NOMO-1 treated with dmso at 0.1 percent for 144 hours (cell line): ENCODE data around the gene MSH5.
"Not testable (repeated sequence)": the region's sequence is repeated elsewhere in the genome, so short reads cannot be mapped to it uniquely, and the experiment has no call there.

ENCODE experiments used
- DNase-seq: peaks from one replicate; lab custom pipeline; 2025; ENCODE audit not compliant: unreplicated experiment; lab: John Stamatoyannopoulos, UW

MSH5 gene

DNA sequence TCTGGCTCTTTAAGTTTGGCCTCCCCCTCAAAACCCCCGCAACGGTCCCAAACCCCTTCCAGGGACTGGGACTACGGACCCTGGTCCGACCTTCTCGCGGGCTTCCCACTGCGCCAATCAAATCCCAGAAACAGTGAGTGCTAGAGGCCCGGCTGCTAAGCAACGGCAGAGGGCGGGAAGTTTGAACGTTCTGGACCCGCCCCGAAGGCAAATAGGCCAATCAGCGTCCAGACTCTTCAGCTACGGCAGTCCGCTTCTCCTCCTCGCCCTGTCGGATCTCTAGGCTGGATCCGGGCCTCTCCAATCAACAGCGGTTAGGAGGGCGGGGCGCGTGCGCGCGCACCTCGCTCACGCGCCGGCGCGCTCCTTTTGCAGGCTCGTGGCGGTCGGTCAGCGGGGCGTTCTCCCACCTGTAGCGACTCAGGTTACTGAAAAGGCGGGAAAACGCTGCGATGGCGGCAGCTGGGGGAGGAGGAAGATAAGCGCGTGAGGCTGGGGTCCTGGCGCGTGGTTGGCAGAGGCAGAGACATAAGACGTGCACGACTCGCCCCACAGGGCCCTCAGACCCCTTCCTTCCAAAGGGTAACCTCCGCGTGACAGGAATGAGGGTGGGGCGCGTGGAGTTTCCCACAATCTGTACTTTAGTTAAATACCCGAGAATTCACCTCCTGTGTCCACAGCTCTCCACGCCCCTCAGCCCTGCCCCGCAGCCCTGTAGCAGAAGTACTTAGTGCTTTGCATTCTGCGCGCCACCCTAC, at the start of gene MSH5:
Gene MSH5 (plus strand): TSS at position 367 of the 758 bp plus-strand sequence. CDS start 462 bp downstream, outside the sequence.
- DNase-seq = peak; percentile 99

DNA sequence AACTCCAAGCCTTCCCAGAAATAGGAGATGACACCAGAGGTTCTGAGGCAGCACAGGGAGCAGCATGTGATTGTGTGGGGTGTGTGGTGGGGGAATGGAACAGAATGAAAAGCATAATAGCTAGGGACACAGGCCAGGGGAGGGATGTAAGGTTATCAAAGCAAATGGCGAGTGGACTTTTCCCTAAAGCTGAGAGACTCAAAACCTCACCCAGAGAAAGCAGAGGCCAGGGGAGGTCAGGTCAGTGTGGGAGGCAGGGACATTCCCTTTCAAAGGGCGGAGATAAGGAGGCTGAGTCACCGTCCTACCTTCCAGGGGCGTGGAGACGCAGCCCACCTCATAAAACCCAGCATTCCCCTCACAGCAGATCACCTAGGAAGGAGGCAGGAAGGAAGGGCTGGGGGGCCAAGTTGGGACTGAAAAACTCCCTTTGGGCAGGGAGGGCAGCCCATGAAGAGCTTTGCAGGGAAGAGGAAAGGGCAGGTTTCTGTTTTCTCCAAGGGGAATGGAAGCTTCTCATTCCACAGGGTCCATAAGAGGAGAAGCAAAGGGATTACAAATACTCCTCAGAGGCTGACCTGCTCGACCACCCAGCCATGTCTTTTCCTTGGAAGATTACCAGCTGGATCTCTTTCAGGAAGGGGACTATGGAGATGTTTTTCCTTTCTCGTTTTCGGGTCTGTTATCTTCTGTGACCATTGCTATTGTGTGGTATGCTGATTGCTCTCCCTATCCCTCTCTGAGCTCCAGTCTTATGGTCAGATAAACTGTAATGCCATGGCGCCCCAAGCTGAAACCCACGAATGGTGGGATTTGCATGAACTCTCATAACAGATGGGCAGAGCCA, 49.4 kb upstream of the MSH5 start:
- DNase-seq = no peak

DNA sequence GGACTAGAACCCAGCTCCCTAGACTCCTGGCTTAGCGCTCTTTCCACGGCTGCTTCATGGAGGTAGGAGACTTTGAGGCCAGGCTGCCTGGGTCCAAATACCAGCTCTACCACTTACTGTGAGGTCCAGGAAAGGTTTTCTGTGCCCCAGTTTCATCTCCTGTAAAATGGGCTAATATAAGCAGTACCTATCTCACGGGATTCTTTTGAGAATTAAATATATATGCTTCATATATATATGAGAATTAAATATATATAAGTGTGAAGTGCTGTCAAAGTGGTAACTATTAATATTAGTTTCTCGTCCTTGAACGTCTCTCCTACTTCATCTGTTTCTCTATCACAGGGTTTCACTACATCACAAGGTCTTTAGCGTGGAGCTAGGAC, 48.7 kb upstream of the MSH5 start:
- no peak for DNase-seq

DNA sequence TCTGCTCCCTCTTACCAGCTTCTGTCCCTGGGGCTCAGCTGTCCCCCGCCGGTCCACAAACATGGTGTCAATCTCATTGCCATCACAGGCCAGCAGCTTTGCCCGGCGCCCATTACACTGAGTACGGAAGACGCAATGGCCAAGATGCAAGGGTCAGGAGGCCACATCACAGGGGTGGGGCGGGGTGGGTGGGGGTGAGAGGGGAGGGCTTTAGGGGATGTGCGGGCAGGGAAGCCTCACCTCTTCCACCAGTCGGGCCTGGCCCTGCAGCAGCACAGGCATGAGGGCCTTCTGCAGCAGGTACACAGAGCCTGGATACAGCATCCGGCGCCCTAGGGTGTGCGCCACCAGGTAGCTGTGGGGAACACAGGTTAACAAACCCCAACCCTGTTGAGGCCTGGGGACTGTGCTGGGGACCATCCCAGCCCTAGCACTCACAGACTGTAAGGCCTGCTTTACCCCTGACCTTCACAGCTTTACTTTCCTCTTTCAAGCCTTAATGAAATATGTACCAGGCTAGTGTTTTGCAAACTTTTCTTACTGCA, 48.2 kb upstream of the MSH5 start:
- DNase-seq = no peak

DNA sequence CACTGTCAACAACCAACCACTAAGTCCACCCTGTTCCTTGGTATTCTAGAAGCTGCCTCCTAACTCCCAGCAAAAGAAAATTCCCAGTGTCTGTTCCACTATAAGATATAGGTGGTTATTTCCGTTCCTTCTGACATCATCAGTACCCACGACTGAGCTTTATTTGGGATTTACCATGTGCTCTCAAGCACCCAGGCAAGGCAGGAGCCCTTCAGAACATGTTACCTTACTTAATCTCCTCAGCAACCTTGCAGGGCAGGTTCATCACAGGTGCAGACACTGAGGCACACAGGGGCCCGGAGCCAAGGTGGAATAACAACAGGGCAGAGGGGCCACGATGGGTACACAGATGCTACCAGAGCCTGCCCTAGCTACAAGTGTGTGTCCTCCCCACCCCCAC, 47.5 kb upstream of the MSH5 start:
- DNase-seq = no peak

DNA sequence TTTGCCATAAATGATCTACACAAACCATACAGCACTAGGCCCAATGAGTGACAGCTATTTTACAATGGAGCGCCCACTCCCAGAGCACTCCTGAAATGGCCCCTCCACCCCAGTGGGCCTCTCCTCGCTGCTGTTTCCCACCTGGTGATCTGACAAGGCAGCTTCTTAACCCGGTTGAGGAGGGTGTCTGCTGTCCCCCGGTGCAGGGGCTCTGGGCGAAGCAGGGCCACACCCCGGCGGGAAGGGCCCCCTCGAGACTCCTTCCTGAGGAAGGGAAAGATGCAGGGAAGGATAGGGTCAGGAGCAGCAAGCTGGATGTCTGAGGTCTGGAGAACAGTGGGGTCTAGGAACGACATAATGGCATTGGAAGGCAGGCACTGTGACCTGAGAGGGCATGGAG, 46.9 kb upstream of the MSH5 start:
- DNase-seq = no peak

DNA sequence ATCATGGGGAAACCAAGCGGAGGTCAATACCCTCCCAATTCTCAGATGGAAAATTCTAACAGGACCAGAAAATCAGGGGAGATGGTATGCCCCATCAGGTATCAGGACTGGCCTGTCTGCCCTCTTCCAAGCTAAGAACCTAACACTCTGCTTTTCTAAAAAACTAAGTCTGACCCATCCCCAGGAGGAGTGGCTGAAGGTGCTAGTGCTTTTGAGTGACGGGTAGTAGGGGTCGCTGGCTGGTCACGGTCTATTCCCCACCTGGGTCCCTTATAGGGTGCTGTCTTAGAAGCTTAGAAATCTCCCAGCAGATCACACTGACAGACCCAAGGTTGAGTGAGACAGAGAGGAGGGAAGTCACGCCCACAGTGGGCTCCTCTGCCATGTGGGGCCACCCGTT, 46.3 kb upstream of the MSH5 start:
- no peak for DNase-seq

DNA sequence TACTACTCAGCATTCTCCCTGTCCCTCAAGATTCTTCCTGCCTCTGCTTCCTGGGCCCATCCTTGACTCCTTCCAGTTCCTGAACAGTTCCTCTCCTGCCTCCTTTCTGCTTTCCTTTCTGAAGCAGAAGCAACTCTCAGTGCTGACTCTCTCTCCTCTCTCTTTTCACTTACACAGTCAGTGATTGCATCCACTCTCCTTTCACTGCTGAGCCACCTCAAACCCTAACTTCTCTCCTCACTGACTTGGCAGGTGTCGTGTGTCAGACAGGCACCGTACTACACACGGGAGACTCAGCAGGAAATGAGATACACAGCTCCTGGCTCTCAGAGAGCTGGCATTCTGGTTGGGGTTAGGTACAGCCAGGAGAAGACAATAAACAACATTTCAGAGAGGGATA, 42.2 kb upstream of the MSH5 start:
- no peak for DNase-seq

DNA sequence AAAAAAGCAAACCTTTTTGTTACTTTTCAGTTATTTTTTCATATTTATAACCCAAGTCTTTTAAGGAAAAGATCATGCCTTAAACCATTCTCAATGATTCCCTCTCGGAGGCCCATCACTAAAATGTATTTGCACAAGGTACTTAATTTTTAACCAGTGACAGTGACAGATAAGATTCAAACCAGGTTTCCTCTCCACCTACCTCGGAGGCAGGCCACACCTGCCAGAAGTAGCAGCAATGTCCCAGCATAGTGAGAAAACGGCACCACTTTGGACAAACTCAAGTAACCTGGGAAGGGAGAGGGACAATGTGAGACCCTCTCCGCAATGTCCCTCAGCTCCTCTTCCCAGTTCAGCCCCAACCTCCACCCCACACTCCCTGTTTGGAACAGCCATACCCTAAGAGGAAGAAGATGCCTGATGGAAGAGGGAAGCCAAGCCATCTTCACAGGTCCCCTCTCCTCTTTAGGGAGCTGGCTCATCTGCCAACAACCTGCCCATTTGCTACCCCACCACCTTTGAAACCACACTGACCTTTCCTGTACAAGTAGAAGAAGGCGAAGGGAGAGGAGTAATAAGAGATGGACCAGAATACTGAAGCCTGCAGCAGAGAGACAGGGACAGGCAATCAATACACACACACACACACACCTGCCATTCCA, 38.9 kb upstream of the MSH5 start:
- no peak for DNase-seq

DNA sequence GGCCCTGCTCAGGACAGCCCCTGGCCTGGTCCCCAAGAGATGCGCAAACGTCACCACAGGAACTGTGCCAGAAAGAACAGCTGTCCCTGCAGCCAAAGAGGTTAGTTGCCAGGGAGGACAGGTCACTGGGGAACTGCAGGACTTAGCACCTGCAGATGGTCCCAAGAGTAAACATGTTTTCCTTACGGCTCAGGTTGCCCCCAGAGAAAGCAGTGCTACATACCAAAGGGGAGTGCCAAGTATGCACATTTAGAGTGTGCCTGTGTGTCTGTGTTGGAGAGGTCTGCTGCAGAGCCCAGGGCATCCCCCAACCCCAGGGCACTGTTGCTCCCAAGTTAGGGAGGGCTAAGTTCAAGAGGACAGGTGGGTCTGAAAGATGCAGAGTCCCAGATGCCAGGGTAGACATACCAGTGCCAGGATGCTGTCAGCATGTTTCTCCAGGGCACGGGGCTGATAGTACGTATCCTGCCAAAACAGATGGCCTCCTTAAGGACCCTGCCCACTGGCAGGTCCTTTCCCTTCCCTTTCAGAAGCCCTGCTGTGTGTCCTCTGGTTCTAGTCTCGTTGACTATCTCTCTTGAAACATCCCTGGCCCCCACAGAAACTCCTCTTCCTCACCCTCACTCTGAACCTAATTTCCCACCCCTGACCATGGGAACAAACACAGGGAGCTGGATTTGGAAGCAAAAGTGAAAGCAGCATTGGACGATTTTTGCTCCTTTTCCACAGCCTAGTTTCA, 38.0 kb upstream of the MSH5 start:
- DNase-seq = no peak

DNA sequence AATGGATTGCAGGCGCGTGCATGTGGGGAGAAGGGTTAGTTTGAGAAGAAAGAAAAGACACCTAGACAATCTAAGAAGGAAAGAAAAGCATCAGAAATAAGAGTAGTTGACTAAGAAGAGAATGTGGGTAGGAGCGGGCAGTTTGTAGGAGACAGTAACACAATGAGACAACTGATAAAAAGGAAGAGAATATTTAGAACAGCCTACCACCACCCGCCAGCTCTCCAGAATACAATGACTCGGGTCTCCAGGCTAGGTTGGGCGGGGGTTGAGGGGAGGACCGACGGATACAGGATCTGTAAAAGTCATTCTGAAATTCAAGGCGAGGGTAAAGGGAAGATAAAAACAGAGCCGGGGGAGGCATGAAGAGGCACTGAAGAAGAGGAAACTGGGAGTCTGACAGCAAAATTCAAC, 37.4 kb upstream of the MSH5 start:
- DNase-seq = no peak

DNA sequence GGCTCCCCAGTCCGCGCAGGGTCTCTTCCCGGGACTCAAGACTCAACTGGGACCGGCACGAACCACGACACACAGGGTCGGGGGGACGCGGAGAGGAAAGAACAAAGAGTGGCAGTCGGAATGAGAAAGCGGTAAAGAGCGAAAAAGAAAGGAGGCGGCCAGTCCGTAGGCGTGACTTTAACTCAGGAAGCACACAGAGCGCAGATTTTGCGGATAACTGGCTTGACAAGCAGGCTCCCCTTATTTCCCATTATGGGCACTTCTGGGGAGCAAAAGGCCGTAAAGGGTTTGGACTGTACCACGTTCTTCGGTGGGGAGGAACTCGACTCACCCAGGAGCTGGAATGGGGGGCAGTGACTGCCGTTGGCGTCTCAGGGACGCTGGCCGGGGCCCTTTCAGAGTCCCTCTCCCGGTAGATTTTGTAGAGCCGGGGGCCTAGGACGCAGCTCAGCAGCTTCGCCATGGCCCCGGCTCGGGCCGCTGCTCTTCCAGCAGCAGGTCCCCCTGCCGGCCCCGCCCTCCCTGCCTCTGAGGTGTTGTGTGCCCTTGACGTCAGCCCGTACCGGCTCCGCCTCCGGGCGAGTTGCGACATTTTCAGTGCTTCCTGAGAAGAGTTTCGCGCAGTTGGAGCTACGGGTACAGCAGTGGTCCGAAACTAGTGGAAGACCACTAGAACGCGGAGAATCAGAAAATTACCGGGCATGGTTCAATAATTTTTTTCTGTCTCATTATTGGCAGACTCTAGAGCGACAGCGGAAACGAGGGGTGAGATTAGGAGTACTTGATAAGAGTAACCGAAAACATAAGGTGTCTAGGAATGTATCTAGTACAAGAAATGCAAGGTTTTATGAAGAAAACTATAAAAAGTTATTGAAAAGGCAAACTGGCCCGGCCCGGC, 36.7 kb upstream of the MSH5 start, which contains the start of gene ABHD16A:
Gene ABHD16A (minus strand): TSS at position 506 of the 898 bp plus-strand sequence. CDS start 43 bp downstream, at position 463.
- peak; percentile 96 for DNase-seq

DNA sequence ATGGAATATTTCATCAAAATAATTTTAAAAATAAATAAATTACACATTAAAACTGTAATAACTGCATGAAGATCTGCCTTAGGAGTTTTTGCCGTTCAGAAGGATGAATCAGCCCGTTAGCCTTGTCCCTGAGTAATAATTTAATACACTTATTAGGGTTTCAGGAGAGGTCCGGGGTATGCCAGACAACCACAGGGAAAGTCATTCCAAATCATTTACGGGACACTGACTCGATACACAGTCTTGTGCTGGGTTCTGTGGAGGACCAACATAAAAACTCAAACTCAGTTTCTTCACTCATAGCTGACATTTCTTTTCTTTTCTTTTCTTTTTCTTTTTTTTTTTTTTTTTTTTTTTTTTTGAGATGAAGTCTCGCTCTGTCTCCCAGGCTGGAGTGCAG, 33.9 kb upstream of the MSH5 start:
- no peak for DNase-seq

DNA sequence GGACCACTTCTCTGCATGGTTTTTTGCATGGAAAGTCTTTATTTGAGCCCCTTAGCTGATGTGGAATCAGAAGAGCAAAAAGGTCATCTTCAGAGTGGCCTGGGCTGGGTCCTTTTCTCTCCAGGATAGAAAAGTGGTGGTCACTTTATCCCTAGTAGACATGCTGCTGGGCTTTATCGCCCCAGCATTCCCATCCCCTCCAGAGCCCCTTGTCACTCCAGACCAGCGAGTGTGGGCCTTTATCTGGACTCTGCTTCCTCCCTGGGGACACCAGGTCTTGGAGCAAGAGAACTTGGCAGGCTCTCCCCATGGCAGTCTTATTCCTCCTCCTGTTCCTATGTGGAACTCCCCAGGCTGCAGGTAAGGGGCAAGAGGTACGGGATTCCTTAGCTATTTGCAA, 33.2 kb upstream of the MSH5 start, which contains the start of gene LY6G6F:
Gene LY6G6F (plus strand): TSS at position 268 of the 400 bp plus-strand sequence. CDS start 41 bp downstream, at position 309.
- no peak for DNase-seq

DNA sequence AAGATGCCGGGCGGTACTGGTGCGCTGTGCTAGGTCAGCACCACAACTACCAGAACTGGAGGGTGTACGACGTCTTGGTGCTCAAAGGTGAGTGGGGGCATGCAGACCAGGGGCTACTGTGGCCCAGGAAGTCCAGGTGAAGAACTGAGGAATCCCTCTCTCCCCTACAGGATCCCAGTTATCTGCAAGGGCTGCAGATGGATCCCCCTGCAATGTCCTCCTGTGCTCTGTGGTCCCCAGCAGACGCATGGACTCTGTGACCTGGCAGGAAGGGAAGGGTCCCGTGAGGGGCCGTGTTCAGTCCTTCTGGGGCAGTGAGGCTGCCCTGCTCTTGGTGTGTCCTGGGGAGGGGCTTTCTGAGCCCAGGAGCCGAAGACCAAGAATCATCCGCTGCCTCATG, 32.1 kb upstream of the MSH5 start:
- no peak for DNase-seq

DNA sequence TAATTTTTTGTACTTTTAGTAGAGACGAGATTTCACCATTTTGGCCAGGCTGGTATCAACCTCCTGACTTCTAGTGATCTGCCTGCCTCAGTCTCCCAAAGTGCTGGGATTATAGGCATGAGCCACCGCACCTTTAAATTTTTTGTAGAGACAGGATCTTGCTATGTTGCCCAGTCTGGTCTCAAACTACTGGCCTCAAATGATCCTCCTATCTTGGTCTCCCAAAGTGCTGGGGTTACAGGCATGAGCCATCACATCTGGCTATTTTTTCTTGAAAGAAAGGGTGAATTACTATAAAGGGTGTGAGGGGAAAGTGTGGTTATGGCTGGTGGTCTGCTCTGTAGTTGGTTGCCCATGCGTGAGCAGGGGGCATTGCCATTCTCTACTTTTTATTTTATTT, 31.6 kb upstream of the MSH5 start:
- no peak for DNase-seq

DNA sequence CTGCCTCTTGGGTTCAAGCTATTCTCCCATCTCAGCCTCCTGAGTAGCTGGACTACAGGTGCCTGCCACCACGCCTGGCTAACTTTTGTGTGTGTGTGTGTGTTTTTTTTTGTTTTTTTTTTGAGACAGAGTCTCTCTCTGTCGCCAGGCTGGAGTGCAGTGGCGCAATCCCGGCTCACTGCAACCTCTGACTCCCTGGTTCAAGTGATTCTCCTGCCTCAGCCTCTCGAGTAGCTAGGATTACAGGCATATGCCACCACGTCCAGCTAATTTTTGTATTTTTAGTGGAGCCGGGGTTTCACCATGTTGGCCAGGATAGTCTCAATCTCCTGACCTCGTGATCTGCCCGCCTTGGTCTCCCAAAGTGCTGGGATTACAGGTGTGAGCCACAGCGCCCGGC, 30.6 kb upstream of the MSH5 start:
- DNase-seq = not testable (repeated sequence)

DNA sequence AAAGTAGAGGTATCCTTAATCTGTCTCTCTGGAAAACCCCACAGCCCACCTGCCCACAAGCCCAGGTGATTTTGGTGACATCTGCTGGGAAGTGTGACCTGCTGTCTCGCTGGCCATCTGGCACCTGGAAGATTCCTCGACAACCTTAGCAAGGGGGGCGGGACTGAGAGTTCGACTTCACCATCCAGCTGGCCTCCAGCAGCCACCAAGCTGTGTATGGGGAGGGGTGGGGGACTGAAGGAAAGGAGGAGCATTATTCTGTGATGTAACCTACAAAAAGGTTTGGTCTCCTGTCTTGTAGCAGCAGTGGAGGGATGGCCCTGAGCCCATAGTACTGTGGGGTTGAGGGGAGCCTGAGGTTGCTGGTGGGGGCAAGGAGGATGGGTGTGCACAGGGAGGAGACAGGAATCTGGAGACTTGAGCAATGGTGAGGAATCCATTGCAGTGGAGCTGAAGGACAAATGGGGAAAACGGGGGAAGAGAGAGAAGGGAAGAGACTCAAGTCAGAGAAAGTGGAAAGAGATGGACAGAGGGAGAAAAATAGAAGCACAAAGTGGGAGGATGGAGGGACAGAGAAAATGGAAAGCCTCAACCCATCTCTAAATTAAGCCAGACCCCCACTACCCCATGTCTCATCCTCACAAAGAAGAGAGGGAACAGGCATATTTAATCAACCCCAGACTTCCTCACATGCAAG, 29.1 kb upstream of the MSH5 start:
- no peak for DNase-seq

DNA sequence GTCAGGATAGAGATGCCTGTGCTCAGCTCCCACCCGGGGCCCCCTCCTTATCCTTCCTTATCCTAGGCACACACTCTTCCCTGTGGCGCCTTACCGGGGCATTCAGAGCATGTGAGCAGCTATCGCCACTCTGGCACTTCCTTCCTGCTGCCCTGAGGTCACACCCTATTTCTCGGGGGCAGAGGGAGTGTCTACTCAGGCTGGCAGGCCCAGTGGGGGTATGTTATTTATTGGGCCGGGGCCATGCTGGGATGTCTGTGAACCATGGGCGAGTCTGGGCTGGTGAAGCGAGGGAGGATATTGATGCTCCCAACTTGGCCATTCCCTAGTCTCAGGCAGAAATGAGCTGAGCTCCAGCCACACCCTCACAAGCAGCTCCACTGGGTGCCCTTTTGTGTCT, 28.6 kb upstream of the MSH5 start:
- peak; percentile 19 for DNase-seq
